ENCODE data around the gene UBE2D2.
A peak's percentile ranks its signal among the peaks of the same experiment; 100 is the strongest.

The UBE2D2 gene

DNA sequence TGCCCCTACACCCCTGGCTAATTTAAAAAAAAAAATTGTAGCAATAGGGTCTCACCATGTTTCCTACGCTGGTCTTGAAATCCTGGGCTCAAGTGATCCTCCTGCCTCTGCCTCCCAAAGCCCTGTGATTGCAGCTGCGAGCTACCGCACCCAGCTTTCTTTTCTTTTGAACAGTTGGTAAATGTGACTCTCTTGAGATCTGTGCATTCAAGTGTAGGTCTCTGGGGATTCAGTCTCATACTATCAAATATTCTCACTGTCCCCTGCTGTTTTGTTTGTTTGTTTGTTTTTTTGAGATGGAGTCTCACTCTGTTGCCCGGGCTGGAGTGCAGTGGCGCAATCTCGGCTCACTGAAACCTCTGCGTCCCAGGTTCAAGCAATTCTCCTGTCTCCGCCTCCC, 44.7 kb downstream of the UBE2D2 start (continued):
- TF ChIP-seq CSRNP3 (CRISPR knock-in tag; IDR thresholded peaks at IDR 0.05) (no peak), RARB (CRISPR knock-in tag; IDR thresholded peaks at IDR 0.05) (no peak), GLIS3 (CRISPR knock-in tag; IDR thresholded peaks at IDR 0.05) (no peak), ZFP3 (CRISPR knock-in tag; IDR thresholded peaks at IDR 0.05) (no peak)

DNA sequence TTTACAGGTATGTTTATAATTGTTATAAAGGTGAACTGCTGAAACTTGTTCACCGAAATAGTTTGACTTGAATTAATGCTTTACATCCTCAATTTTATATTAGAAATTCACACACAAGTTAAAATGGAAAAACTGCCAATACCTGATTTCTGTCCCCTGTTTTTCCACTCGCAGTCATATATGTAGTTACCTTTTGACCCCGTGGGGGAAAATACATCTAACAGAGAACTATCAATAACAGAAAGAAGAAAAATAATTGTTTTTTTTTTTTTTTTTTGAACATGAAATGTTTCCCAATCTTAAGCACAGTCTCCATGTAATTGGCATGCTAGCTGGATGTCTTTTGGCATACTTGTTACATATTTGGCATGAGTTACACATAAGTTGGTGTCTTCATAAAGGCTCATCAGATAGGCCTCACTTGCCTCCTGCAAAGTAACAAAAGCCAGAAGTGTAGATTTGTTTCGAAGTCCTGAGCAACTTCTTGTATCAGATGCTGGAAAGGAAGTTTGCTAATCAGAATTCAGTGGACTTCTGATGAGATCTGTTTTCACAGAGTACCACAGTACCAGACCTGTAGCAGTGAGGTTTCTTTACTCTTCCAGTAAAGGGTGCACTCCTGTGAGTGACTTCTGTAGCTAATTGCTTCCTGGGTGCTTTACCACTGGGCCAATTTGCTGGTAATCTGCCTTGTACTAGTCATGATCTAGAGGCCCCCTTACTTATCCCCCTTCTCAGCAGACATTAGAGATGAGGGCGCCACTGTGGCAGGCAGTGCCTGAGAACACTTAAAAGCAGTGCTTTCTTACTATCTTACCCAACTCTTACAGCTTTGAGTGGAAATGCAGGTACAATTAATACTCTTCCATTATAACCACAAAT, 50.8 kb downstream of the UBE2D2 start:
- TF ChIP-seq POU6F1 (CRISPR knock-in tag; IDR thresholded peaks at IDR 0.05; ENCODE audit: borderline replicate concordance, low read depth) = no peak
- no peak for TF ChIP-seq TSHZ2 (CRISPR knock-in tag; IDR thresholded peaks at IDR 0.05)
- TF ChIP-seq ZFP30 (CRISPR knock-in tag; IDR thresholded peaks at IDR 0.05) = no peak
- TF ChIP-seq RARB (CRISPR knock-in tag; IDR thresholded peaks at IDR 0.05) = no peak
- TF ChIP-seq TCF4 (CRISPR knock-in tag; IDR thresholded peaks at IDR 0.05; ENCODE audit: borderline replicate concordance) = no peak
- no peak for TF ChIP-seq OSR1 (CRISPR knock-in tag; IDR thresholded peaks at IDR 0.05)
- no peak for TF ChIP-seq ISL1 (CRISPR knock-in tag; IDR thresholded peaks at IDR 0.05)
- TF ChIP-seq PPARA (CRISPR knock-in tag; IDR thresholded peaks at IDR 0.05; ENCODE audit: borderline replicate concordance) = no peak
- TF ChIP-seq ZFP3 (CRISPR knock-in tag; IDR thresholded peaks at IDR 0.05) = no peak
- no peak for TF ChIP-seq GLIS3 (CRISPR knock-in tag; IDR thresholded peaks at IDR 0.05)
- TF ChIP-seq BACH2 (CRISPR knock-in tag; IDR thresholded peaks at IDR 0.05; ENCODE audit: borderline replicate concordance) = no peak
- no peak for TF ChIP-seq ZNF8 (CRISPR knock-in tag; IDR thresholded peaks at IDR 0.05)
- no peak for TF ChIP-seq ESRRG (CRISPR knock-in tag; IDR thresholded peaks at IDR 0.05)
- TF ChIP-seq ARNTL (CRISPR knock-in tag; IDR thresholded peaks at IDR 0.05; ENCODE audit: borderline replicate concordance, low read depth) = no peak
- TF ChIP-seq, protein P1, sequence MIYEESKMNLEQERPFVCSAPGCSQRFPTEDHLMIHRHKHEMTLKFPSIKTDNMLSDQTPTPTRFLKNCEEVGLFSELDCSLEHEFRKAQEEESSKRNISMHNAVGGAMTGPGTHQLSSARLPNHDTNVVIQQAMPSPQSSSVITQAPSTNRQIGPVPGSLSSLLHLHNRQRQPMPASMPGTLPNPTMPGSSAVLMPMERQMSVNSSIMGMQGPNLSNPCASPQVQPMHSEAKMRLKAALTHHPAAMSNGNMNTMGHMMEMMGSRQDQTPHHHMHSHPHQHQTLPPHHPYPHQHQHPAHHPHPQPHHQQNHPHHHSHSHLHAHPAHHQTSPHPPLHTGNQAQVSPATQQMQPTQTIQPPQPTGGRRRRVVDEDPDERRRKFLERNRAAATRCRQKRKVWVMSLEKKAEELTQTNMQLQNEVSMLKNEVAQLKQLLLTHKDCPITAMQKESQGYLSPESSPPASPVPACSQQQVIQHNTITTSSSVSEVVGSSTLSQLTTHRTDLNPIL (CRISPR knock-in tag; IDR thresholded peaks at IDR 0.05; ENCODE audit: low read depth) = no peak
- TF ChIP-seq PATZ1 (CRISPR knock-in tag; IDR thresholded peaks at IDR 0.05; ENCODE audit: borderline replicate concordance) = no peak
- TF ChIP-seq CSDC2 (CRISPR knock-in tag; IDR thresholded peaks at IDR 0.05) = no peak
- no peak for TF ChIP-seq ZNF565 (CRISPR knock-in tag; conservative IDR thresholded peaks at IDR 0.05; ENCODE audit: low read depth)
- no peak for TF ChIP-seq TOX (CRISPR knock-in tag; IDR thresholded peaks at IDR 0.05; ENCODE audit: borderline replicate concordance)
- no peak for TF ChIP-seq CSRNP3 (CRISPR knock-in tag; IDR thresholded peaks at IDR 0.05)
- ATAC-seq = peak; percentile 47

All from SK-N-SH treated with all-trans-retinoic acid at 6 μM for 48 hours (cell line).